GM21576 (cell line): ENCODE results near the gene PHOSPHO1.
"Not testable (repeated sequence)": the region's sequence is repeated elsewhere in the genome, so short reads cannot be mapped to it uniquely, and the experiment has no call there.

Experiments
- ATAC-seq: cut with Tn5 transposase; IDR thresholded peaks from one replicate; pipeline ENCODE4 v1.9.1; 2021; ENCODE audit warnings: mild to moderate bottlenecking, moderate library complexity; ENCODE audit not compliant: unreplicated experiment

PHOSPHO1 gene

DNA sequence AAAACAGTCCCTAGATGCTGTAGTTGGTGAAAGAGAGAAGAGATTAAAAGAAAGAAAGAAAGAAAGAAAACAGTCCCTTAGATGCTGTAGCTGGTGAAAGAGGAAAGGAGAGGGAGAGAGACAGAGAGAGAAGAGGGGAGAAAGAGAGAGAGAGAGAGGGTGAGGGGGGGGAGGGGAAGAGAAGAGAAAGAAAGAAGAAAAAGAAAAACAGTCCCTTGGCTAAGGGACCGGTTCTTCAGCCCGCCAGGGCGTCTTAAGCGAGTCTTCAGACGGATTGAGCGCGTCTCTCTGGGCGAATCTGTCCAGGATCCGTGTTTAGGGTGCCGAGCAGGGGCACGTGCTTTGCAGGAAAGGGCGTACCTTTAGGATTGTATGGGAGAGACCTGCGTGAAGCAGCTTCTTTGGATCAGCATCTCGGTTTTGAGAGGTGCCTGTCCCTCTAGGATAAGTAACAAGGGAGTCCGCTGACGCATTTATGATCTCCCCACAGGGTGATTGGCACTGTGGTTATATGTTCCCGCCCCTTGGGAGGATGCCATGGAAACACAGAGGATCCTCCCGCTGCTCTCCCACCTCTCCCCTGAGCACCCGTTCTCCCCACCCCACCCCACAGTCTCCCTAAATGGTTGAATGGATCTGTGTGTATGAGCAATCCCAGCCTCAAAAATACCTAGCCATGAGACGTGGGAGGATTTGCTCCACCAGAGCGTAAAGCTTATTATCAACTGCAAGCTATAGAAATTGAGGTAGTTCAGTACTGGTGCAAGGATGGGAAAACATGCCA lies 36.9 kb downstream of the PHOSPHO1 start:
- ATAC-seq: no peak

DNA sequence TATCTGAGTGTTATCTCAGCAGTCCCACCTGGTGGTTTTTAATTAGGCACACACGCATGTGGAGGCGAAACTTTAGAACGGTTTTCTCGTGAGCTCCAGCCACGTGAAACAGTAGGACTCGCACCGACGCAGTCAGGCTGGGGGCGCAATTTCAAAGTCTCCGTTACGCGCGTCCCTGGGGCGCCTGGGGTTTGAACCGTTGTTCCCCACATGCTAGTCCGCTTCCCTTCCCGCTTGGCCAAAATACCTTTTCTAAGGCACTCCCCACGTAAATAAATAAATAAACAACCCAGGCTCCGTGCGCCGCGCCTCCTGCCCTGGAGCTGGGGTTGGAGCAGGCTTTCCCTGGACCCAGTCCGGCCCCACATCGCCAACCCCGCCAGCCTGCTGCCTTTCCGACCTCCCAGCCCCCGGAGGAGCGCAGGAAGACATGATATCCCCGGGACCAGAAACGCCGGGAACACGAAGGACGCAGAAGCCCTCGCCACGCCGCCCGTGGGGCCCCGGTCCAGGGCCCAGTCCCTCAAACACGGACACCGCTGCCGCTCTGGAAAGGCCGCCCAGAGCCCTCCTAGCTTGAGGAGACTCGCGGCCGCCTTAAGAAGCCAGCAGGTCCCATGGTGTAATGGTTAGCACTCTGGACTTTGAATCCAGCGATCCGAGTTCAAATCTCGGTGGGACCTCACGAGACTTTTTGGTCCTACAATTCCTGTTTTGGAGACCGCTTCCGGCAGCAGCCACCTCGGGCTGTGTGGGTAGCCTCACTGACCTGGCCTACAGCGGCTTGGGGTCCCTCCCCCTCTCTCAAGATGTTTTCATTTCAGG lies 38.5 kb downstream of the PHOSPHO1 start:
- ATAC-seq: peak; percentile 35

- no peak for ATAC-seq
These were observed 39.1 kb downstream of the PHOSPHO1 start for GRCh38 chr17:49191409-49191916.

DNA sequence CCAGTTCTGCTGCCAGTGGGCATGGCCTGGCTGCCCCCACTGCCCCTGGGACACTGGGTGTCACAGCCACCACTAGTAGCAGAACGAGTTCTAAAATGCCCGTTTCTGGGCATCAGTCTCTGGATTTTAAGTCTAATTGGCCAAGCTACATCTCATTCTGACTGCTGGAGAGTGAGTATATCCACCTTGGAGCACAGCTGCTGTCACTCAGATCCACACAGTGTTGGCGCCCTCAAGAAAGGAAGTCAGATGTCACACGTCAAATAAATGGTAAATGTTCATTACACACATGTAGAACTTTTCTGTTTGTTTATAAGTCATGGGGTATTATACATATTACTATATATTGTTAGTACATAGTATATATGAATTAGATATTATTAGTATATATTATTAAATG lies 39.7 kb downstream of the PHOSPHO1 start:
- no peak for ATAC-seq

GRCh38 chr17:49187301-49187700 lies 43.3 kb downstream of the PHOSPHO1 start:
- ATAC-seq: no peak

DNA sequence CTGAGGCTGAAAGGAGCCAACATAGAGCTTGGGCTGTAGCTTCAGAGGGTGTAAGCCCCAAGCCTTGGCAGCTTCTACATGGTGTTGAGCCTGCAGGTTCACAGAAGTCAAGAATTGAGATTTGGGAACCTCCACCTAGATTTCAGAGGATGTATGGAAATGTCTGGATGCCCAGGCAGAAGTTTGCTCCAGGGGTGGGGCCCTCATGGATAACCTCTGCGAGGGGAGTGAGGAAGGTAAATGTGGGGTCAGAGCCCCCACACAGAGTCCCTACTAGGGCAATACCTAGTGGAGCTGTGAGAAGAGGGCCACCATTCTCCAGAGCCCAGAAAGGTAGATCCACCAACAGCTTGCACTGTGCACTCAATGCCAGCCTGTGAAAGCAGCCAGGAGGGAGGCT lies 45.2 kb downstream of the PHOSPHO1 start:
- ATAC-seq: not testable (repeated sequence)

DNA sequence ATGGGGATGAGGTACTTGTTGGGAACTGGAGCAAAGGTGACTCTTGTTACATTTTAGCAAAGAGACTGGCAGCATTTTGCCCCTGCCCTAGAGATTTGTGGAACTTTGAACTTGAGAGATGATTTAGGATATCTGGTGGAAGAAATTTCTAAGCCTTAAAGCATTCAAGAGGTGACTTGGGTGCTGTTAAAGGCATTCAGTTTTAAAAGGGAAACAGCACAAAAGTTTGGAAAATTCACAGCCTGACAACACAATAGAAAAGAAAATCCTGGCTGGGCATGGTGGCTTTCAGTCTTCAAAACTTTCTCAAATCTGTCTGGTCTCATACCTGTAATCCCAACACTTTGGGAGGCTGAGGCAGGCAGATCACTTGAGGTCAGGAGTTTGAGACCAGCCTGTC lies 46.1 kb downstream of the PHOSPHO1 start:
- ATAC-seq: not testable (repeated sequence)

- no peak for ATAC-seq
These were observed 46.8 kb downstream of the PHOSPHO1 start for GRCh38 chr17:49183801-49184200.

GRCh38 chr17:49183341-49183740 lies 47.2 kb downstream of the PHOSPHO1 start:
- ATAC-seq: no peak

GRCh38 chr17:49180998-49181635 lies 49.5 kb downstream of the PHOSPHO1 start:
- ATAC-seq: no peak

GRCh38 chr17:49180303-49180702 lies 50.3 kb downstream of the PHOSPHO1 start:
- ATAC-seq: no peak

DNA sequence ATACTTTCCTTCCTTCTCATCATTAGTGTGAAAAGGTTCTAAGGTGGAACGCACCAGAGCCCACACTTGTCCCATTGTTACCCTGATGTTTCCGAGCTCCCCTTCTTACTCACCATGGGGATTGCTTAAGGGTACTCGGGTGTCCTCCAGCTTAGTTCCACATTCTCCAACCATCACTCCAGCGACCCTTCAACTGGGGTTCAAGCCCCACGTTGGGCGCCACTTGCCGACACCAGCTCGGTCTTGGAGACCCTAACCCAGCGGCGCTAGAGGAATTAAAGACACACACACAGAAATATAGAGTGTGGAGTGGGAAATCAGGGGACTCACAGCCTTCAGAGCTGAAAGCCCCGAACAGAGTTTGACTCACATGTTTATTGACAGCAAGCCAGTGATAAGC lies 54.6 kb downstream of the PHOSPHO1 start:
- ATAC-seq: not testable (repeated sequence)
